A375 (cell line): ENCODE measurements around the gene MC3R. TPM values are rescaled to one million over a fixed set of nuclear protein-coding genes. Genes with fewer than 3 reads are reported as not detected.

Experiments used
- small RNA-seq: library from RNA; depleted of rRNA; stranded (forward); fragments of <200 nt; gene quantifications from one replicate; pipeline ENCODE3, GENCODE V24; 2014
- total RNA-seq: library from RNA; depleted of rRNA; stranded (reverse); fragments of >200 nt; shearing (Covaris generic); gene quantifications from 2 replicates; pipeline ENCODE4 v1.2.3, GENCODE V29; 2014; rRNA removed

Gene MC3R
- total RNA-seq: not detected in 2 replicates

GRCh38 chr20:56247954-56248782, at the start of gene MC3R:
TSS of gene MC3R (plus strand) at chr20:56248732. CDS start at chr20:56248844, 112 bp downstream.

Small RNA genes within 50 kb of the gene (small RNA-seq; reads per million reads assigned to genes)
- 0.46 reads per million, percentile 17 among the genes with 10 or more reads in this experiment for gene RNA5SP487

Other genes starting within 250 kb of the MC3R start
- not detected in 2 replicates for gene CBLN4, start 243.2 kb upstream of the MC3R start, total RNA-seq
- gene FAM210B, start 110.2 kb downstream of the MC3R start, total RNA-seq: 24.0 and 26.8 TPM in 2 replicates
- gene AURKA, start 143.5 kb downstream of the MC3R start, total RNA-seq: 61.3 and 62.1 TPM in 2 replicates
- 37.7 and 39.5 TPM in 2 replicates for gene CSTF1, start 143.9 kb downstream of the MC3R start, total RNA-seq
- gene CASS4, start 163.5 kb downstream of the MC3R start, total RNA-seq: 0.03 and 0.04 TPM in 2 replicates
- gene RTF2, start 219.9 kb downstream of the MC3R start, total RNA-seq: 86.5 and 99.4 TPM in 2 replicates